HG02610 (cell line): ENCODE data around the gene TEAD3.
A peak's percentile ranks its signal among the peaks of the same experiment; 100 is the strongest.

ENCODE experiments used
- ATAC-seq: cut with Tn5 transposase; IDR thresholded peaks from one replicate; pipeline ENCODE4 v1.9.1; 2021; ENCODE audit warnings: mild to moderate bottlenecking, moderate library complexity; ENCODE audit not compliant: unreplicated experiment

TEAD3 gene

GRCh38 chr6:35477028-35477427 lies 19.9 kb downstream of the TEAD3 start:
- no peak for ATAC-seq

GRCh38 chr6:35476004-35476403 lies 20.9 kb downstream of the TEAD3 start:
- no peak for ATAC-seq

DNA sequence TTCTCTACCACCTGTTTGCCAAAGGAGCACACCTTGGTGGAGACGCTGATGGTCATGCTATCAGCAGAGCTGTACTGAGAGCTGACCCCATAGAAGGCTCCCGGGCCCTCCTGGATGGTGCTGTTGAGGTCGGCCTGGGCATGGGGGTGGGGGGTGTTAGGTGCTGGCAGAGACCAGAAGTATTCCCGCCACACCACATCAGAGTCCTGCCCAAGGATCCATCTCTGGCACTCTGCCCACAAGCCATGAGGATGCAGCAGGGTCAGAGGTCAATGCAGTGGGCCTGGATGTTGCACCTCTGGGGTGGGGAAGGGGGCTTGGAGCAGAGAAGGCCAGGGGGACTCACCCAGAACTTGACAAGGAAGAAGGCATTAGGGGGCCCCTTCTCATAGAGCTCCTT lies 21.3 kb downstream of the TEAD3 start:
- ATAC-seq, result no peak

DNA sequence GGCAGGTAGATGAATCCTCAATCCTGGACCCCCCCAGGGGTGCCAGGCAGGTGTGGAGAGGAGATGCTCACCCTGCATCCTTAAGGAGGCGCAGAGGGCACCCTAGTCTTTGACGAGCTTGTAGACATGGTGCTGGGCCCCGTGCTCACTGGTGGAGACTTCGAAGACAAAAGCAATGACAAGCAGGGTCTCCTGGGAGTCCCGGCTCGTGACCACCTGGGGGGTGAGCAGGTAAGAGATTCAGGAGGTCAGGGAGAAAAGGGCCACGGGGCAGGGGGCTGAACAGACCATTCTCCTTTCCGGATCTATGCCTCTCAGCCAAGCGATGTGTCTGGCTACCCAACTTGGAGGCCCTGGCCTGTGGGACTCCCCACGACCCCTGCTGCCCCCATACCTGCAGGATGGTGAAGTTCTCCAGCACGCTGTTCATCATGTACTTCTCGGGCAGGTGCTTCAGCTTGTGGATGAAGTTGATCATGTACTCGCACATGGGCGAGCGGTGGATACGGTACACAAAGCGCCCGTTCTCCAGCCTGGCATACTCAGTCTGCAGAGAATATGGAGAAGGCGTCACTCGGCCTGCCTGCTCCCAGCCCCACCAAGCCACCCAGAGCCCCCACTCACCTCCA lies 21.8 kb downstream of the TEAD3 start:
- no peak for ATAC-seq

DNA sequence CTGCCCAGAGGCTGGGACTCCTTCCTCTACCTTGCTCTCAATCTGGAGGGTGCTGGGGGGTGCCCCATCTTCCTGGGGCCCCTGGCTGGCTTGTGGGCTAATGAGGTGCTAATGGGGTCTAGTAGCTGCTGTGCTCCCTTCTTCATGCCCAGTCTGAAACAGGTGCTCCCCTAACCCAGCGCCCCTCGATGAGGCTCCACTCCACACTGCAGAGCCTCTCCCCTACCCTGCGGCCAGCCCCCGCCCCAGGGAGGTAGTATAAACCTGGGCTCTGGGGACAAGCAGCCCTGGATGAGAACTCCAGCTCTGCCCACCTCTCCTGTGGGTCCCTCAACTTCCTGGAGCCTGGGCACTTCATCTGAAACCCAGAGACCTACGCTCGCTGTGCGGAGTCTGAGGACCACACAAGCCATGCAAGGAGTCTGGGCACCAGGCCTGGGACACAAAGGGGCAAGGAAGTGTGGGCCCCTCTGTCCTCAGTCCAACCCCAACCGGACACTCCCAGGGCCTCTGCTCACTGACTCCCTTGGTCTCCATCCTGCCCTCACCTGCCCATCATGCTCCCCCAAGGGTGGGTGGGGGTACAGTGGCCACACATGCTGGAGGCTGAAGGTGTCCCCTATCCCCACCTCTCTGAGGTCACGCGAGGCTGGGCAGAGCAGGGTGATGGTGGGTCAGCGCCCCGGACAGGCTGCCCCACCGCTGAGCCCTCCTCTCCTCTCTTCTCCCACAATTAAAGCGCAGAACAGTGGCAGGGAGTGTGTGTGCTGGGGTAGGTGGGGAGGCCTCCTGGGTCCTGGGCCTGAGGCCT lies 22.5 kb downstream of the TEAD3 start:
- ATAC-seq, result no peak

DNA sequence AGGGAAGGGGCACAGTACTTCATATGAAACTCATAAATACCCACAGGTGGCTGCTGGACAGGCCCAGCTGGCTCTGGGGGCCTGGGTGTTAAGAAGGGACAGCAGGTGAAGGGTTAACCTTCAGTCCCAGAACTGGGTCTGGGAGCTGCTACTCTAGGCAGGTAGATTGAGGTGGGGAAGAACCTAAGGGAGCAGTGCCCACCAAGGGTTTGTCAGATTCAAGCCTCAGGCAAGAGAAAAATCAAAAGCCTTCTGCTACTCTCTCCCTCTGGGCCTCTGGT lies 23.1 kb downstream of the TEAD3 start:
- ATAC-seq, result no peak

DNA sequence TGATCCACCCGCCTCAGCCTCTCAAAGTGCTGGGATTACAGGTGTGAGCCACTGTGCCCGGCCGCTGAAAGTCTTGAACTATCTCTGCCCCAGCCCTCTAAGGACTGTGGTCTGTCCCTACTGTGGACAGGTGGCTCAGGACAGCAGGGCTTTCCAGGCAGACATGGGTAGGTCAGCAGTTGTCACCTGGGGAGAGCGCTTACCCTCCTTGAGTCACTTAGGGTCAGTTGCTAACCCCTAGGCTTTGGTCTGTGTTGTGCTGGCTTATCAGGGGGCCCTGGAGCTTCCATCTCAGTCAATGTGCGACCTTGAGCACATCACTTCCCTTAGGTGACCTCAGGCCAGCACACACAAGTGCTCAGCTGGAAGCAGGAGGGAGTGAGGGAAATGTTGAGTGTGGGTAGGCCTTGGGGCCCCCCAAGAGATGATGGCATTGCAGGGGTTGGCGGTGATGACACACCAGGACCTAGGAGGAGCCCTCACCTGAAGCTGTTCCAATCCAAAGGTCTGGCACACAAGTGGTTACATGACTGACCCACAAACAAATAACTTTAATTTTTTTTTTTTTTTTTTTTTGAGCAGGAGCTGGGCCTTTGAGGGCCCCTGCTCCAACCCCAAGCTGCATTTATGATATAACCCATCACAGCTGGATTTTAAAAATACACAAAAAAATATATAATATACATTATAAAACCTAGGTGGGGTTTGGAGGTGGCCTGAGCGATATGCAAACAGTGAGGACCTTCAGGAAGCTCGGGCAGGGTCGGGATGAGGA lies 23.6 kb downstream of the TEAD3 start:
- ATAC-seq, result no peak

DNA sequence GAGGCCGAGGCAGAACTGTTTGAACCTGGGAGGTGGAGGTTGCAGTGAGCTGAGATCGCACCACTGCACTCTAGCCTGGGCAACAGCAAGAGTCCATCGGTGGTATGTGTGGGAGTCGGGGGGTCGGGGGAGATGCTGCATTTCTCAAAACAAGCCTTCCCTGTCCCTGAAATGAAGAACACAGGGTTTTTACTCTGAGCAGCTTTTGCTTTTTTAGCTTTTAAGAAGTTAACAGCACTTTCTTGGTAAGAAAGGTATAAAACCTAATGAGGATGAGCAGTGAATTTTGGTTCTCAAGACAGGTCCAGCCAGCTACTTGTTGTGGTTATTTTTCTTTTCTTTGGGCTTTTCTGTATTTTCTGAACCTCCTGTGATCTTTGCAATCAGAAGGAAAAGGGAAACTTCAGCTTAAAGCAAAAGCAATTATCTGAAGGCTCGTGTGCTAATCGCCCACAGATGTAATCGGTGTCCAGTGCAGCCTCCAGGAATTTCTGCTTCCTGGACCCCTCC lies 25.0 kb downstream of the TEAD3 start:
- ATAC-seq, result no peak

- ATAC-seq, result no peak
Observed at GRCh38 chr6:35470663-35471120, 26.2 kb downstream of the TEAD3 start.

DNA sequence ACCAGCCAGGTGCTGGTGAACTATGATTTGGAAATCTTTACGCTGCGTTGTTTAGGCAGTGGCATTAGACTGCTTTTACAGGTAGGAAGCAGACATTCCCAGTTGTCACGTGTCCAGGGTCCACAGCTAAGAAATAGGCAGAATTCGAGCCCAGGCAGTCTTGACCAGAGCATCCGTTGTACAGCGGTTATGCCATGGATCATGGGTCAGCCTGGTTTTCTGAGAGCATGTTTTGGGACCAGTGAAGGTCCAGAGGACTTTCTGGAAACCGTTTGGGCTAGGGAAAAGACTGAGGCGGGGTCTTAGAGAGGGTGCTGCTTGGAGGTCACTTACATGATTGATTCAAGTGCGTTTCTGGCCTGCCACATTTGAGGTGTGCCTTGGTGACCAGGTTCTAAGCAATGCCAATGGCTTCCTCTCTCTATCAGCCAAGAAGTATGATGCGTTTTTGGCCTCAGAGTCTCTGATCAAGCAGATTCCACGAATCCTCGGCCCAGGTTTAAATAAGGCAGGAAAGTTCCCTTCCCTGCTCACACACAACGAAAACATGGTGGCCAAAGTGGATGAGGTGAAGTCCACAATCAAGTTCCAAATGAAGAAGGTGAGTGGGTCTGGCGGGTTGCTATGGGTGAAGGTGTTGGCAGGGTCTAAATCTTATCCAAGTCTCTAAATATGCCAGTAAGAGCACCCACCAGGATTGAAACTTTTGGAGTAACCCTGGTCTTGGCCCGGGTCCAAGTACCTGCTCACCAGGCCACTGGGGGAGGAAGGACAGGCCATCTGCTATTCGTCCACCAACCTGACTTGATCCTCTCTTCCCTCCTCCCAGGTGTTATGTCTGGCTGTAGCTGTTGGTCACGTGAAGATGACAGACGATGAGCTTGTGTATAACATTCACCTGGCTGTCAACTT lies 26.9 kb downstream of the TEAD3 start:
- ATAC-seq, result no peak

DNA sequence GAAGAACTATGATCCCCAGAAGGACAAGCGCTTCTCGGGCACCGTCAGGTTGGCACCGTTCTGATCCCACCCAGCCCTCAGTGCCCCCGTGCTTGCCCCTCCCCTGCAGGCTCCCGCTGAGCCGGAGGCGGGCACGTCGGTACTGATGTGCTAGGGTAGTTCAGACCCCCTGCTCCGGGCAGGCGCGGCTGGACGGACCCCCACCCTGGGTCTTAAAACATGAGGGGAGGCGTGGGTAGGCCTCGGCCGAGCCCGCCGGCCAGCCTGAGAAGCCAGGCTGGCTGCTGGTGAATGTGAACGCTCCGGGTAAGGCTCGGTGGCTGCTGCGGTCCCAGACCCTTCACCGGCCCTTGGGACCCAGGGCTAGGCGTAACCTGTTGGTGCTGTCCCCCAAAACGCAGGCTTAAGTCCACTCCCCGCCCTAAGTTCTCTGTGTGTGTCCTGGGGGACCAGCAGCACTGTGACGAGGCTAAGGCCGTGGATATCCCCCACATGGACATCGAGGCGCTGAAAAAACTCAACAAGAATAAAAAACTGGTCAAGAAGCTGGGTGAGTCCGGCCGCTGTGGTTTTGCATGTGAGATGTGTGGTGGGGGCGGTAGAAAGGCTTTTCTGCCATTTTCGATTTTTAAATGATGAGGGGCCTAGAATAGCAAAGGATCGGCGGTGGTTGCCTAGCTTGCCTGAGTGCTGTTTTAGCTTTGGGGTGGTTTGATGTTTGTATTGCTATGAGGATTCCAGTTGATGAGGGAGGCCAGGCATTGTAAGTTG lies 27.7 kb downstream of the TEAD3 start:
- ATAC-seq, result no peak

DNA sequence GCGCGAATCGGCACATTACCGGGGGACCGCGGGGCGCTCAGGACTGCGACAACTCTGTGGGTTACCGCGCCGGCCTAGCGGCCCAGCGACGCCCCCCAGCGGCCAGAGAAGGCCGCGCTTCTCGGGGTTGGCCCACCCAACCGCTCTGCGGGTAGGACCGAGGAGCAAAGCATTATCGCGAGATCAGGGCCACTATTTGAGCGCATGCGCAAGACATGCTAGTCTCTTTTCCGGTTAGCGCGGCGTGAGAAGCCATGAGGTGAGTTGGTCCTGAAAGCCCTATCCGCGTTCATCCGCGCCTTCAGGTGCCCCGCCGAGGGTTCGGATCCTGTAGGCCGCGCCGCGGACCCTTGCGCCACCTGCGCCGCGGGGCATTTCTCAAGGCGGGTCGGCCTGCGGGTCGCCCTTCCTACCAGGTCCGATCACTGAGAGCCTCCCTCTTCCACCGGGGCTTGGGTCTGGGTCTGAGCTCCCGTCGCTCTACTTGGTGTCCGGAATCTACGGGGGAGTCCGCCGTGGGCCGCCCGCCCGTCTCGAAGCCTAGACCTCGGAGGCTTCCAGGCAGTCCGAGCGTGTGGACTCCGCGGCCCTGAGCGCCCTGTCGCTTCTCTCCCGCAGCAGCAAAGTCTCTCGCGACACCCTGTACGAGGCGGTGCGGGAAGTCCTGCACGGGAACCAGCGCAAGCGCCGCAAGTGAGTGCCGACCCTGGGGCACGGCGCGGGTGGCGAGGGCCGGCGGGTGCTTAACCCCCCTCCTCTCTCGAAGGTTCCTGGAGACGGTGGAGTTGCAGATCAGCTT lies 28.5 kb downstream of the TEAD3 start, which contains the start of gene RPL10A:
Gene RPL10A, plus strand, starts transcription at position 221 of the 799 bp plus-strand sequence. Its CDS starts 34 bp downstream, at position 255.
- peak; percentile 81 for ATAC-seq

DNA sequence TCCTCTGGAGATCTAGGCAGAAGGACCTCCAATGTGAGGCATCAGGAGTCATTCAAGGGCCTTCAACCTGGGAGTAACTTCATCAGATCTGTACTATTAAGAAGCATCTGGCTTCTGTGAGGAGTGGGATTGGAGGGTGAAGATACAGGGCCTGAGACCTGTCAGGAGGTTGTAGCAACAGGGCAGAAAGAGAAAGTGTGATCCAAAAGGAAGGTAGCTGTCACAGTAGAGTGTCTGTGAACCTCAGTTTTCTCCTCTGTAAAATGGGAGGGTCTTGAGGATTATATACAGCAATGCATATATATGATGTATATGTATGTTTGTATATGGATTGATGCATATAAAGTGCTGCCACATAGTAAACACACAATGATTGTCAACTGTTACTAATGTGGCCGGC lies 31.2 kb downstream of the TEAD3 start:
- ATAC-seq, result no peak

DNA sequence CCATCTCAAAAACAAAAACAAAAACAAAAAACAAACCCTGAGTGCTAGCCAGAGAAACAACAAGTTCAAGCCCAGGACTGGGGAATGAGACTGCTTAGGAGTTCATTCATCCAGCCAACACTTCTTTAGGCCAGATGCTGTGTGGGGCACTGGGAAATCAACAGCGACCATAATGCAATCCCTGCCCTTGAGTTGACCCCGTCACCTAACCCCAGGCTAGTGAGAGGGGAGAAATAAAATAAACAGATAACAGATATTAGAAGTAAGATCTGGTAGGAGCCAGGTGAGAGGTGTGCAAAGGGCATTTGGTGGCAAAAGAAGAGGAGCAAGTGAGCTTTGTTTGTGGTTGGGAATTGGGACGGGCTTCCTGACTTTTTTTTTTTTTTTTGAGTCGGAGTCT lies 33.6 kb downstream of the TEAD3 start:
- no peak for ATAC-seq

DNA sequence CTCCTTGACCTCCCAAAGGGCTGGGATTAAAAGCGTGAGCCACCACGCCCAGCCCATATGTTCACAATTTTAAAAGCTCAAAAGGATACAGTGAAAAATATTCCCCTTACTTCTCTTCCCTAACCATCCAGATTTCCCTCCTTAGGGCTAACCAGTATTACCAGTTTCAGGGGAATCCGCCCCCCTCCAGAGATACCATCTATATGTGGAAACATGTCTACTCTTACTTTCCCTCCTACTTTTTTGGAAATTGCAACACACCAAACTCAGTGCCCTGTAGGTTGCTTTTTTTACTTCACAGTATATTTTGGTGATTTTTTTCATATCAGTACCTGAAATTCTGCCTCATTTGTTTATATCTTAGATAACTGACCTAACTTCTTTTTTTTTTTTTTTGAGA lies 35.6 kb downstream of the TEAD3 start:
- no peak for ATAC-seq

DNA sequence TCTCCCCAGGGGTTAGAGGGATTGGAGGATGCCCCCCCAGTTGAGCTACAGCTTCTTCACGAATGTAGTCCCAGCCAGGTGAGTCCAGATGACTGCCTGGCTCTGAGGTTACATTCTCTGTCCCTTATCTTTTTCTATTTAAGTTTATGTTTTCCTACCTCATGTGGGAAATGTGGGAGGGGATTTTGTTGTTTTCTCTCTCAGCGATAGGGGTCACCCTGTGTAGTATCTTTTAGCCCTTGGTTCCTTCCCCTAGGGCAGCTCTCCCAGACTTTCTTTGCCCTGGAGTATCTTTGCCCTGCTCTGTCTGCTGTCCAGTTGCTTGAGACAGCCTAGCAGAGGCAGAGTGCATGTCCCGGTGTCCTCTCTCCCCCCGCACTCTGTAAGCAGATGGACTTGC lies 39.0 kb downstream of the TEAD3 start:
- no peak for ATAC-seq

DNA sequence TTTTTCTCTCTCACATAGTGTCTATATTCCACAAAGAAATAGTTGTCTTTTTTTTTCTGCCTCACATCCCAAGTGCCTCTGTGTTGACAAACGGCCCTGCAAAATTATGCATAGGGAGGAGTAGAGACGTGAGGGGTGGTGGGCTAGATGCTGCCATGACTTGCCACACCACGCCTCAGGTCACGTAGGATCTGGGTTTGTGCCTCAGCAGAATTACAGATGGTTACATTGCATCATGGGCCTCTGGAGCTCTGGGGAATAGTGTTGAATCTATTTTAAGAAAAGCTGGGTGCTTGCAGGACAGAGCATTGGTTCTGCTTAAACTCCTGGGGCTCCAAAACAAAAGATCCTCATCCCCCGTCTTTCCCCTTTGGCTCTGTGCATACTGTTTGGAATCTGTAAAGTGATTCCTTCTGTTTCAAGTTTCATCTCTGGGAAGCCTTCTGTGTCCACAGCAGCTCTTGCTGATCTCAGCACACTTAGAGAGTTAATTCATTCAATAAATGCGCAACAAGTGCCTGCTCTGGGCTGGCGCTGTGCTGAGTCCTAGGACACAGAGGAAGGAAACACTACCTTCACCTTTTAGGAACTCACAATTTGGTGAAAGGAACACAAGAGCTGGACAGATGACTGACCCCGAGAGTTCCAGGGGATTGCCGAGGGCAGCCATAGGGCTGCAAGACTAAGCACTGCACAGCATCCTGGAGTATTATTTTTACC lies 42.3 kb downstream of the TEAD3 start:
- ATAC-seq, result no peak

DNA sequence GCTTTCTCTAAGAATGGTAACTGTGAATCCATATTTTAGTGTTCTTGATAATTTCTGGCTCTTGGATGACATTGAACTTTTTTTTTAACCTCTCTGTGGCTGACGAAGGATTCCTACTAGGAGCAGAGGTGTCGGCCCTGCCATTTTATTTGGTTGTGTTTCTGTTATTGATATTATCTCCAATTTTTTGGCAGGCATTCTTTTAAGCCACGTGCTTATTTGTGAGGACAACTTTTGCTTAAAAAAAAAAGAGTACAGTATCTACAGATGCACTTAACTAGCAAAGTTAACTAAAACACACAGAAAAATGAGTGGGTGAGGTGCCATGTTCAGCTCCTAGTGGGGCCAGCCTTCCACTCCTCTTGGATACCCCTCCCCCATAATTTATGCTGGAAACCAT lies 43.6 kb downstream of the TEAD3 start:
- no peak for ATAC-seq
